Measurements from ENCODE around the gene COL6A3. TPM values are rescaled to one million over a fixed set of nuclear protein-coding genes. Genes with fewer than 3 reads are reported as not detected.
A peak's percentile ranks its signal among the peaks of the same experiment; 100 is the strongest.

COL6A3 gene
- total RNA-seq, 1 donor: 1,478 TPM

DNA sequence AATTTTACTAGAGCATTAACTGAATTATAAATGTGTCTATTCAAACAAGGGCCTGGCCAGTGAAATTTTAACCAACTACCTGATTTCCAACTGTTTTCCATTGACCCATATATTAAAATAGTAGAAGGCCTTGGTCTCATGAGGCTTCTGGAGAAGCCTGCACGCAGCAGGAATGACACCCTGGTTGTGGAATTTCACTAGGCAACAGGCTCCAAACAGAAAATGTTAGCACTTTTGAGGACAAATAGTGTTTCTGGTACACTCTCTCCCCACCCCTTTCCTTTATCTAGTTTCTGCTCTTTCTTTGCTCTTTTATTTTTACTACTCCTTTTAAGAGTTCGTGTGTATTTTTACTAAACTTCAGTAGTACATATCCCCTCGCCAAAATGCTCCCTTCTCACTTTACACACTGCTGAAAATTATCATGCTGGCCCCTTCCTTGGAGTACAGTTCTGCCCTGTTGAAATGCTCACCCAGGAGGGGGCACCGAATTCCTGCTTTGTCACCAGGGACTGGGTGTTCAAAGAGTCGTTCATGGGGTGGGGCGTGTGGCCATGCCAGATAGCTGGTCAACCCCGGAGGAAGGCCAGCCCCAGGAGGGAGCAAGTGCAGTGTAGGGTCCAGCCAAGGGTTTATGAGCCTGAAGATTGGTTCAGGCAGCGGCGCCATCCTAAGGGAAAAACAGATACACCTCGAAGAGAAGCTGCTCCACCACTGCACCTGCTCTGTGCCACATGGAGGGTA, 22.1 kb upstream of the COL6A3 start:
- TF ChIP-seq, protein P1, sequence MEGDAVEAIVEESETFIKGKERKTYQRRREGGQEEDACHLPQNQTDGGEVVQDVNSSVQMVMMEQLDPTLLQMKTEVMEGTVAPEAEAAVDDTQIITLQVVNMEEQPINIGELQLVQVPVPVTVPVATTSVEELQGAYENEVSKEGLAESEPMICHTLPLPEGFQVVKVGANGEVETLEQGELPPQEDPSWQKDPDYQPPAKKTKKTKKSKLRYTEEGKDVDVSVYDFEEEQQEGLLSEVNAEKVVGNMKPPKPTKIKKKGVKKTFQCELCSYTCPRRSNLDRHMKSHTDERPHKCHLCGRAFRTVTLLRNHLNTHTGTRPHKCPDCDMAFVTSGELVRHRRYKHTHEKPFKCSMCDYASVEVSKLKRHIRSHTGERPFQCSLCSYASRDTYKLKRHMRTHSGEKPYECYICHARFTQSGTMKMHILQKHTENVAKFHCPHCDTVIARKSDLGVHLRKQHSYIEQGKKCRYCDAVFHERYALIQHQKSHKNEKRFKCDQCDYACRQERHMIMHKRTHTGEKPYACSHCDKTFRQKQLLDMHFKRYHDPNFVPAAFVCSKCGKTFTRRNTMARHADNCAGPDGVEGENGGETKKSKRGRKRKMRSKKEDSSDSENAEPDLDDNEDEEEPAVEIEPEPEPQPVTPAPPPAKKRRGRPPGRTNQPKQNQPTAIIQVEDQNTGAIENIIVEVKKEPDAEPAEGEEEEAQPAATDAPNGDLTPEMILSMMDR (IDR thresholded peaks at IDR 0.05; ENCODE audit: insufficient read depth, low read length): no peak
- H3K4me3 ChIP-seq (ENCODE audit: low read depth, low read length): no peak overlapping the region
- peak; percentile 83 for DNase-seq (ENCODE audit: low read depth)

DNA sequence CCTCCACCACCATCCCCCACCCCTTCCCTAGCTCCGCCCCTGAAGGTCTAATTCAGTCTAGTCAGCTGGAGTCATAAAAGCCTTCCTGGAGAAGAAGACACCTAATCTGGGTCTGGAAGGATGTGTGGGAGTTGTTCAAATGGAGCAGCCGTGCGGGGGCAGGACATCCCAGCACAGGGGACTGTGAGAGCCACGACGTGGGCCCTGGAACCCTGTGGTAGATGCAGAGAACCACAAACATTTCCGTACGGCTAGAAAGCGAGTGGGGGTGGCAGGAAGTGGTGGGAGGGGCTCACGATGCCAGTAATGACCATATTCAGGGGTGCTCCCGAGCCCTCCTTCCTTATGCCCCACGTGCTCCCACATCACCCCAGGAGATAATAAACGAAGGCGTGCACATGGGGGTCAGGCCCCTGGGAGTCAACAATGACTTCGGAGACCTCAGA, 20.9 kb upstream of the COL6A3 start:
- DNase-seq (ENCODE audit: low read depth): no peak
- no peak overlapping the region for H3K4me3 ChIP-seq (ENCODE audit: low read depth, low read length)
- TF ChIP-seq, protein P1 (IDR thresholded peaks at IDR 0.05; ENCODE audit: insufficient read depth, low read length): no peak

GRCh38 chr2:237433920-237434676, 20.1 kb upstream of the COL6A3 start:
- TF ChIP-seq, protein P1 (IDR thresholded peaks at IDR 0.05; ENCODE audit: insufficient read depth, low read length): no peak
- no peak overlapping the region for H3K4me3 ChIP-seq (ENCODE audit: low read depth, low read length)
- DNase-seq (ENCODE audit: low read depth): no peak

- TF ChIP-seq, protein P1 (IDR thresholded peaks at IDR 0.05; ENCODE audit: insufficient read depth, low read length): peak; percentile 51
- no peak overlapping the region for H3K4me3 ChIP-seq (ENCODE audit: low read depth, low read length)
- DNase-seq (ENCODE audit: low read depth): peak; percentile 75
These were observed 18.6 kb upstream of the COL6A3 start for GRCh38 chr2:237432484-237433092.

DNA sequence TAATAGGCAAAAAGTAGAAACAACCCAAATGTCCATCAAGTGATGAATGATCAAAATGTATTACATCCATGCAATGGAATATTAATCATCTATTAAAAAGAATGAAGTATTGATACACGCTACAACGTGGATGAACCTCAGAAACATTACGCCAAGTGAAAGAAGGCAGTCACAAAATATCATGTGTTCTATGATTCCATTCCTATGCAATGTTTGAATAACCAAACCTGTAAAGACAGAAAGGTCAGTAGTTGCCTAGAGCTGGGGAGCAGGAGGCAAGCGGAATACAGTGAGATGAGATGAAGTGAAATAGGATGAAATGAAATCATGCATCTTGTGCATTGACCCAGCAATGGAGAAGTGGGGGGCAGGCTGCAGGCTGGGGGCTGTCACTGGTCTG, 17.9 kb upstream of the COL6A3 start:
- H3K4me3 ChIP-seq (ENCODE audit: low read depth, low read length): no peak overlapping the region
- TF ChIP-seq, protein P1 (IDR thresholded peaks at IDR 0.05; ENCODE audit: insufficient read depth, low read length): no peak
- no peak for DNase-seq (ENCODE audit: low read depth)

GRCh38 chr2:237431372-237431771, 17.4 kb upstream of the COL6A3 start:
- DNase-seq (ENCODE audit: low read depth): peak; percentile 58
- no peak overlapping the region for H3K4me3 ChIP-seq (ENCODE audit: low read depth, low read length)
- TF ChIP-seq, protein P1 (IDR thresholded peaks at IDR 0.05; ENCODE audit: insufficient read depth, low read length): no peak

All from fibroblast of the aortic adventitia (primary cell).